Putamen (tissue), 1 donor: ENCODE results near the gene GALR2.

ENCODE experiments used
- DNase-seq: peaks from one replicate; pipeline ENCODE4 v3.0.0-alpha.2; 2016; ENCODE audit warnings: low spot score

The GALR2 gene

DNA sequence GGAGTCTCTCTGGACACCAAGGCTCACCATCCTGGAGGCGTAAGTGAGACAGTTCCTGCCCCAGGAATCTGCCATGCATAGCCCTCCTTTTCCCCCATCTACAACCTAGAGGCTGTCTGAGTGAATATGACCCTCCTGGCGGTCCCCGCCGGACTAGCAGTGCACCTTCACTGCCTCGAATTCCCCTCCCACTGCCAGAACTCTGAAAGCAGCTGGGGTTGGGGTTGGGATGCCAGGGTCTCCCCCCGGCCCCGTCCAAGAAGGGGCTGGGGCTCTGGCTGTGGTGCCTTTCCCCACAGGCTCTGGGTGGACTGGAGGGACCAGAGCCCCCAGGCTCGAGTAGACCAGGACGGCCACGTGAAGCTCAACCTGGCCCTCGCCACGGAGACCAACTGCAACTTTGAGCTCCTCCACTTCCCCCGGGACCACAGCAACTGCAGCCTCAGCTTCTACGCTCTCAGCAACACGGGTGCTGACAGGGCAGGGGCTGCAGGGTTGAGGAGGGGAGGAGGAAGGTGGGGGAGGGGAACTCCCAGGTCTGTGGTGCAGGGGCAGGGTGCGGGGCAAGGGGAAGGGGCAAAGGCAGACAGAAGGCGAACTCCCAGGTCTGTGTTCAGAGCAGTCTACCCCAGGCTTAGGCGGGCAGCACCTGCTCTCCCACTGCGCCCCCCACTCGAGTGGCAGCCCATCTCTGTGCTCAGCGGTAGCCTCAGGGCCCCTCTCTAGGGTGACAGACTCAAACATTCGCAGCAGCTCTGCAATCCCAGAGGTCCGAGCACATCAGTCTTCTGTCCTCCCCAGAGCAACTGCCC, 5.6 kb downstream of the GALR2 start:
- no peak for DNase-seq

DNA sequence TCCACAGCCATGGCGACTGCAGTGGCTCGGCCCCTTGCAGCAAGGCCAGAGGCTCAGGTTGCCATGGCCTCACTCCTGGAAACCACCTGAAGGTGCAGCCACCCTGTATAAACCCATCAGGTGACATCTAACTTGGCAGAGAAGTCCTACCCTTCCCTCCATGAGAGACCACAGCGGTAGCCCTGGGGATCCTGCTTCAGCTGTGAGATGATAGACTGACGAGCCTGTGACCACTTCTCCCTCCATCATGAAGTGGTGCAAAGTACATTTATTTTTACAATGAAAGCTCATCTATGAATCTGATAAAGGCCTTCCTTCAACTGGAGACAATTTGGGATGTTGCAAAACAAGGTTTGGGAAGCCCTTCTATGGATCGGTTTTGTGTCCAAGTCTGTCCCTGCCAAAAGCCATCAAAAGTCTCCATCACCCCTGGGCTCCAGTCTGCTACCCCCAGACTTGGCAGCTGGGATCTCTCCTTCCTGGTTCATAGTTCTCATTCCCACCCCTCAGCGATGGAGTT, 6.2 kb downstream of the GALR2 start:
- DNase-seq: no peak

DNA sequence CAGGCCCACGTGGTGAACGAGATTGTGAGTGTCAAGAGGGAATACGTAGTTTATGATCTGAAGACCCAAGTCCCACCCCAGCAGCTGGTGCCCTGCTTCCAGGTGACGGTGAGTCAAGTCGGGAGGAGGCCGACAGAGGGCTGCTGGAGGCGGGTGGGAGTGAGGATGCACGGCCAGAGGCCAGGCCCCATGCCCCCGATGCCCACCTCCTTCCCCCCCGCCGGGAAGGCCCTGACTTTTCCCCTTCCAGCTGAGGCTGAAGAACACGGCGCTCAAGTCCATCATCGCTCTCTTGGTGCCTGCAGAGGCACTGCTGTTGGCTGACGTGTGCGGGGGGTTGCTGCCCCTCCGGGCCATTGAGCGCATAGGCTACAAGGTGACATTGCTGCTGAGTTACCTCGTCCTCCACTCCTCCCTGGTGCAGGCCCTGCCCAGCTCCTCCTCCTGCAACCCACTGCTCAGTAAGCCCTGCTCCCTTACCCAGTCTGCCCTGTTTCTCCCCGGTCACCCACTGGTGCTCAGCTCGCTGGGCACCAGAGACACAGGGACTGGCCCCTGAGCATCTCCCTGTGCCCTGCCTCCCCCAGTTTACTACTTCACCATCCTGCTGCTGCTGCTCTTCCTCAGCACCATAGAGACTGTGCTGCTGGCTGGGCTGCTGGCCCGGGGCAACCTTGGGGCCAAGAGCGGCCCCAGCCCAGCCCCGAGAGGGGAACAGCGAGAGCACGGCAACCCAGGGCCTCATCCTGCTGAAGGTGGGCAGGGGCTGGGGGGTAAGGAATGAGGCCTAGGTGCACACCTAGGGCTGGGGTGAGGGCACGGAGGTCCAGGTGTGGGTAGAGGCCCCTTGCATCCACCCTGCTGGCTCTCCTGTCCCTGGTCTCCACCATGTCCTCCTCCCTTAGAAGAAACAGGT, 7.0 kb downstream of the GALR2 start:
- no peak for DNase-seq

DNA sequence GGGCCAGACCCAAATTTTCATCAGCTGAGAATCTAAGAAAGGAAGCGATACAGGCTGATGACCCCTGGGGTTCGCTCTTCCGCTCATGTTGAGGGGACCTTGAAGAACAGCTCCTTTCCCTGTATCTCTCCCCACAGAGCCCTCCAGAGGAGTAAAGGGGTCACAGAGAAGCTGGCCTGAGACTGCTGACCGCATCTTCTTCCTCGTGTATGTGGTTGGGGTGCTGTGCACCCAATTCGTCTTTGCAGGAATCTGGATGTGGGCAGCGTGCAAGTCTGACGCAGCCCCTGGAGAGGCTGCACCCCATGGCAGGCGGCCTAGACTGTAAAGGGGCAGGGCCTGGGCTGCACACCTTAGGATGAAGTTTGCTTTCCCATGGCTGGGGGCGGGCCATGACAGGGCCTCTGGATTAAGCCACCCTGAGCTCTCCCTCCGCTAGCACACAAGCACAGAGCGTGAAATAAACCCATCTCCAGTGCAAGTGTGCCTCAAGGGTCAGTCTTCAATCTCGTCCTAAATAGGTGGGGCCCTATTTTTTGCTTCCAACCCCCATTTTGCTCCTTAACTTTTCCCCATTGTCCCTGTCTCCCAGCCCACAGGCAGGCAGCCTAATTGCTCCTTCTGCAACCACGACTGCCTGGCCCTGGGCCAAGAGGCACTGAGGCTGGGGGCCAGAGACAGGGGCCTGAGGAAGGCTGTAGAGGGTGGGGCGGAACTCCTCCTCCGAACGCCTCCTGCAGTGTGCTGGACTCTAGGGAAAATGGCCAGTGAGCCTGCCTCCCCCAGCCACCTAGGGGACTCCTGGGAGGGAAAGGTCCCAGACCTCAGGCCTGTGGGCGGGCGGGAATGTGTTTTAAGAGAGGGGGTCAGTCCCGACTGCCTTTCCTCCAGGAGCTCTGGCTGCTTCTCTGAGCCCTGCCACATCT, 8.0 kb downstream of the GALR2 start:
- DNase-seq: no peak

DNA sequence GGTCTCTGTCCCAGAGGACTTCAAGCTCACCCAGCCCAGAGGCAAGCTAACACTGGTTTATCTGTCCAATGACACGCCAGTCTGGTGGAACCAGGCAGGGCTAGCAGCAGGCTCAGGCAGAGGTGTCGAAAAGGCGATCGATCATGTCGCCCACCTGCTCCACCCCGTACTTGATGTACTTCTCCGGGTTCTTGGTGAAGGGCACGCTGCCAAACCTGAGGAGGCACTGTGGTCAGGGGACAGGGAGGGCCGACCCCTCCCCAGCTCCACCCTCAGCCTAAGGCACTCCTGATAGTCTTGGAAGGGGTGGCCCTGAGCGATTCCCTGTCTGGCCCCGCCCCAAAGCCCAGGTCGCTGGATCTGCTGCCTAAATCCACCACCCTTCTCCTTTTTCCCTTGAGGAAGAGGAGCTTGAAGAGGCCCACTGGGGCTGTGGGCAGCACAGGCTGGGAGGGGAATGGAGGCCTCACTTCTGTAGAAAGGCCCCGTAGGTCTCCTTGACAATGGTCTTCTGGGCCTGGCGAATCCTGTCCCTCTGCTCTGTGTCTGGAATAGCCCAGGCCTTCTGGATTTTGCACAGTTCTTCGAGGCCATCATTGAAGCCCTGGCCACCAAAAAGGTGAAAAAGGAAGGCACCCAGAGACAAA, 9.1 kb downstream of the GALR2 start:
- DNase-seq: no peak

DNA sequence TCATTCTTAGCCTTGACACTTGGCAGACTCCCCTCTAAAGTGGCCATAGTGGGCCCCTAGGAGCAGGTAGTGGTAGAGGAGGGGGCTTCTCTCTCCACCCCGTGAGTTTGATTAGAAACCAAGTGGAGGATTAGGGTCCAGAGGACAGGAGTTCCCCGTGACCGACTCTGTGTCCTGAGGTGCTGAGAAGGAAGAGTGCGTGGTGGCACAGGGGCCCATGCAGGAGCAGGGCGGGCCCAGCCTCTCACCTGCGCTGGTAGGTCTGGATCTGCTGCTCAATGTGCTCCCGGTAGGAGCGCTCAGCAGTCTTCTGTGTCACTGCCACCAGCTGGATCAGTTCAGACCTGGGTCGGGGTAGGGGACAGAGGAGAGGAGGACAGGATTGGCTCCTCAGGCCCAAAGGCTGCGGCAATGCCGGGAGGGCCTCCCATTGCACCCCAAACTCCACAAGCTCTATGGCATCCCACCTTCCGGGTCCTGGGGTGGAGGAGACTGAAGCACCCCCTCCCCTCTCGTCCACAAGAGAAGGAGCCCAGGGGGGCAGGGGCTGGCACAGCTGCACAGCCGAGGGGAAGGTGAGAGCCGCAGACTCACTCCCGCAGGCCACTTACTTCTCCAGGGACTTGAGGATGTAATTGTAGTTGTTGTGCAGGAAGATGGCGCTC, 10.6 kb downstream of the GALR2 start:
- no peak for DNase-seq

DNA sequence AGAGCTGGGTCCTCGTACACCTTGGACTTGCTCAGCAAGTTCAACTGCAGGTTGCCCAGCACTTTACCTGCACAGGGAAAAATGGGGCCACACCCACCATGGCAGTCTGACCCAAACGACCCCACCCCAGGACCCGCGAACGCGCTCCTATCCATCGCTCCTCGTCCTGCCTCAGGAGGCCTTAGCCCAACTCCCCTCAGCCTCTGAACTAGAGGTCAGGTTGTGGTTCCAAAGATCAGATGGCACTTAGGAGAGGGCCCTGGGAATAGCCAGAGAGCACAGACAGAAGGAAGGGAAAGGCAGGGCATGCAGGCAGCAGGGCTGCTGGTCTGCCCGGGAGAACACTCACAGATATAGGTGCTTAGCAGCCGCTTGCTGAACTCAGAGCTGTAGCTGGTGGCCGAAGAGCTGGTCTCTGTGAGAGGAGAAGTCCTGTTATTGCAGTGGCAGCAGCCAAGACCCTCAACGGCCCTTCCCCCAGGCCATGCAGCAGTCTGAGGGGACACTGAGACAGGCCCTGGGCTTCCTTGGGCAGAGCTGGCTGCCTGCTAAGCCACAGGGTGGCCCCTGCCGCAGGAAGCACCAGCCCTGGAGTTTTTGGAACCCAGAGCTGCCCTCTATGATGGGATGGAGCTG, 11.3 kb downstream of the GALR2 start:
- DNase-seq: no peak

DNA sequence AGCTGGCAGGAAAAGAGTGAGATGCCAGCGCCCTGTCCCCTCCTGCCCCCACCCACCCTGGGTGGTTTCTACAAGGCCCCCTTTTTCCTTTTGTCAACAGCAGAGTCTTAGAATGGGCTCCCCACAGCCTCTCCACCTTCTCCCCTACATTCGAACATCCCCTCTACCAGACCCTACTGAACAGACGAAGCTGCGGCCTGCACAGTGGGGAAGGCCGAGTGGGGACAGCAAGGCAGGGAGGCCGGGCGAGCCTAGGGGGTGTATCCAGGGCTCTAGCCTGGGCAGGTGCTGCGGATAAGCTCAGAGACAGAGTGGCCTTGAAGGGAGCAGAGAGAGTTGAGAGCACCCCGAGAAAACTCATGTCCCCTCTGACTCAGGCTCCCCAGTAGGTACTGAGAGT, 11.8 kb downstream of the GALR2 start:
- DNase-seq: no peak

DNA sequence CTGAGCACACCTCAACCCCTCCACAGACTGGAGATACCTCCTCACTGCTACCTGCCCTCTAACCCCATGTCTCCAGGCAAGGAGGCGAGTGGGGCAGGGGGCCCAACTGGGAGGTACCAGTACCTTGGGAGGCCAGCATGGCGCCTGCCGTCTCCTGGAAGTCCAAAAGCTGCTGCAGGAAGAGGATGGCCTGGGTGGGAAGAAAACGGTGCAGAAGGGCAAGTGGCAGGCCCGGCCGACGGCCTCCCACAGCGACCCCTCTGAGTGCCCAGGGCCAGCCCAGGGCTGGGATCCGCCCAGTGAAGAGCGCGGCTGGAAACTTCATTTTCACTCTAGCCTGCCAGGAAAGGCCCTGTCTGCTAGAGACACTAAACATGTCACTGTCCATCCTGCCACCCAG, 12.9 kb downstream of the GALR2 start:
- DNase-seq: no peak

DNA sequence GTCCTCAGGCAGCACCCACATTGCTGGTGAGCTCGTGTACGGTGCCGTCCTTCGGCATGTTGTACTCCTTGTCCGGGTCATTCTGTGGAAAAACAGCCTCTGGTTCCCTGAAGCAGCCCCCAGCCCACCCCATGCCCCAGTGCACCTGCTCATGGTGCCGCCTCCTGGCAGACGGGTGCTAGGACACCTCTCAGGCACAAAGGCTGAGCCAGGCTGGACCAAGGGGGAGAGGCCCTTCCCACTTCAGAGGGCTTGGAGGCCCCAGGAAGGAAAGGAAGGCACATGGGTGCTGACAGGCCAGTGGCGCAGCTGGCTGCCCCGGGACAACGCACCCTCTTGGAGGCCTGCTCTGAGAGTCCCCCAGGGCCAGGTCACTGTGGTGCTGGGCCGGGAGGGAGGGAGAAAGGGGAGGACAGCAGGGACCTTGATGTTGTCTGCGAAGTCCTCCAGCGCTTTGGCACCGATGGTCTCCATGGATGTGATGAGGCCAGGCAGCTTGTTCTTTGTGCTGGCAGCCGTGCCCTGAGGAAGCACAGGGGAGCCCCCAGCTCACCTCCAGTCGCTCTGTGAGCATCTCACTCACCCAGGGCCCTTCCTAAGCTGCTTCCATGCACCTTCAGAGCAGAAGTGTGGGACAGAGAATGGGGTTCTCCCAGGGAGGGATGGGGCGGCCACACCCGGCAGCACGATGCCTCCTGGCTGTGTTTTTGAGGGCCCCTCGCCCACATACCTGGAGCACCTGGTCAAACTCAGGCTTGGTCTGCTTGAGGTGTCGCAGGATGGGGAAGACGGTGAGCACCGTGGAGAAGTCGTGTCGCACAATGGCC, 13.7 kb downstream of the GALR2 start:
- no peak for DNase-seq

DNA sequence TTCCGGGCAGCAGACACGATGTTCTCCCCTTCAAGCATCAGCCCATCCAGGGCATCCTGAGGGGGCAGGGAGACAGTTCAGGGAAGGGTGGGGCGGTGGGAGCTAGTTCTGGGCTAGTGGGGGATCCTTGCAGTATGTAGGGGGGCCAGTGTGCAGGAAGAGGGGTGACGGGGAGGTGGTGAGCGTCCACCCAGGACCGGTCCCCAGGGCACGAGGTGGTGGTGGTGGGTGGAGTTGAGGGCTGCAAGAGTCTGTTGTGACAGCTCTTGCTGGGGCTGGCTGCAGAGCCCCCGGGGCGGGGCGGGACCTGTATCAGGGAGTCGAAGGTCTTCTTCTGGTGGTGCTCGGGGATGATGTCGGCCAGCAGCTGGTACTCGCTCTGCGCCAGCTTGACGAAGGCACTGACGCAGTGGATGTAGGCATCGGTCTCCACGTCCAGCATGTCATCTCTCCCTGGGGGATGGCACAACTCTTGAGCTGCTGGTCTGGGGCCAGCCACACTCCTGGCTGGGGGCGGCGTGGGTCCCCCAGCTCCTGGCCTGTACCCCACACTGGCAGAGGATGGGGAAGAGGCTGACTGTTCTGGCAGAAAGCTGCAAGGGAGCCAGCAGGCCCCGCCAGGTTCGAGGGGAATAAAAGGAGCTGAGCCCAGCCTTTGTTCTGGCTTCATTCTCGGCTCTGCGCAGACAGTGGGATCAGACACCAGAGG, 14.4 kb downstream of the GALR2 start:
- DNase-seq: no peak

DNA sequence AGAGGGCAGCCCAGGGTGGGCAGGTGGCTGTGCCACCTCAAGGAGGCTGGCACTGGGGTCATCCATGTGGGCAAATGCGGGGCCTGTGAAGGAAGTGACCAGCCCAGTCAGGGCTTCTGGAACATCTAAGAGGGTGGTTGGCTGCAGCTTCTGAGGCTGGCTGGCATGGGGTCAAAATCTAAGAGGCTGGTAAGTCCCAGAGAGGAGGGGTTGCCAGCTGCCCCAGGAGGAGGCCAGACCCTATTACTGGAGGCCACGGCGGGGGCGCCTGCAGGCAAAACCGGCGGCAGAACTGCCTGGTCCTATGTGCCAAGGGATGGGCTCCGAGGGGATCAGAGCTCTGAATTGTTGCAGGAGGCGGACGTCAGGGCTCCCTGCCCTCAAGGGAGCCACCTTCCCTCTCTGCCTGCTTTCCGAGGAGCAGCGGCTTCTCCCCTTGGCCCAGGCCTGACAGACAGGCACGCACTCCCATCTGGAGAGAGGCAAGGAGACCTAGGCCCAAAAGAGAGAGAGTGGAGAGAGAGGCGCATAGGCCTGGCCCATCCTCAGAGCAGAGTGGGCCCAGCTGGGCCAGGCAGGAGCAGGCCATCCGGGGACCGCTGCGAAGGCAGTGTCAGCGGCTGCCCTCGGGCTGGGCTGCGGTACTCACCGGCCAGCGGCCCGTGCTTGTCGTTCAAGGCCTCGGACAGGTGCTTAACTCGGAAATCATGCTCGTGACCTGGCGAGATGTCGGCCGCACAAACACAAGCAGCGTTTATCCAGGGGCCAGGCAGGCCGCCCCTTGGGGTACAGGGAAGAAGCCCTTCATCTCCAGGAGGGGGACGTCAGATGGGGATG, 15.3 kb downstream of the GALR2 start:
- no peak for DNase-seq

DNA sequence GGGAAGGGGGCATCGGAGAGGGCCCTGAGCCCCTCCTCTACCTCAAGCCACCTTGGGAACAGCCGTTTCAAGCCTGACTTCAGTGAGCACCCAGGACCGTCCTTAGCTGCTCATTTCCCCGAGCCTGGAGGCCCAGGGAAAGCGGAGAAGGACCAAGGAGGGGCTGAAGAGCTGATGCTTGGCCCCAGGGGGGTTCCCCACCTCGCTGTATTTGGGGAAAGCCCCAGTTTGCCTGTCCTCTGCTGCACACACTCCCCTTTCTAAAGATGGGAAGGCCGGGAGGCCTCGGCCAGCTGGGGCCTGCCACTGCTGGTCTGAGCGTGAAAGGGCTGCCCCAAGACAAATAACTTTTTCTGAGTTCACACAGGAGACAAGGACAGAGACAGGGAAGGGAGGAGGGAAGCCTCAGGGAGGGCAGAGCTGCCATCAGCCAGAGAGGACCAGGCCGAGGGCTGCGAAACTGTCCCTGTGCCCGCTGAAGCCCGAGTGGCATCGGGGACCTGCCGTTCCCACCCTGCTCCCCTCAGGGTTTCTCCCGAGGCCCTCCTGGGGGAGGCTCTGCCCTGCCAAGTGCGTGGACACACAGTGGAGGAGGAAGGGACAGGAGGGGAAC, 16.0 kb downstream of the GALR2 start:
- no peak for DNase-seq

DNA sequence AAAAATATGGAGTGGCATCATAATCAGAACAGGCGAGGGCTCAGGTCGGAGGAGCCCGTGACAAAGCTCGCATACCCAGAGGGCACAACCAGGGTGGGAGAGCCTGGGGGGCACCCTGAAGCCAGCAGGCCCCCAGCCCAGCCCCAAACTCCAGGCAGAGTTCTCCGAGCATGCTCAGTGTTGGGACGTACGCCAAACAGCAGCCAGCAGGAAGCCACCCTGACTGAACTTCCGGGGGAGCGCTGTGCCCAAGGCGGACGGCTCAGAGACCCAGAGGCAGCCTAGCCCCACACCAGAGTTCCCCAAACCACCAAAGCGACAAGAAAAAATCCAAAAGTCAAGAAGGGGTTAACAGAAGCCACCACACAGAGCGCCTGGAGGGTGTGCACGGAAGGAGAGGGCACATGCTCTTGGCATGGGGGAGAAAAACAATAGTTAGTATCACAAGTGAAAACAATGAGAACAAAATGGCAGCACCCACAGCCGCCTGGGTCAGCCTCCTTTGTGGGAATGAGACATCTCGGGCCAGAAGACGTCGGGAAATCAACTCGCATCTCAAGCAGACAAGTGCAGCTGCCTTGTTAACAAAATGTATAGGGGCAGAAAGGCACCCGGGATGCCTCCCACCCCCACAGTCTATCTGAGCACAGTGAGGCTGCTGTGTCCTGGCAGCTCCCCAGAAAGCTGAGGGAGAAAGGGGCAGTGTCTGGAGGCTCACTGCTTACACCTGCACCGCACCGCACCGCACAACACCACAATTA, 17.1 kb downstream of the GALR2 start:
- DNase-seq: no peak

DNA sequence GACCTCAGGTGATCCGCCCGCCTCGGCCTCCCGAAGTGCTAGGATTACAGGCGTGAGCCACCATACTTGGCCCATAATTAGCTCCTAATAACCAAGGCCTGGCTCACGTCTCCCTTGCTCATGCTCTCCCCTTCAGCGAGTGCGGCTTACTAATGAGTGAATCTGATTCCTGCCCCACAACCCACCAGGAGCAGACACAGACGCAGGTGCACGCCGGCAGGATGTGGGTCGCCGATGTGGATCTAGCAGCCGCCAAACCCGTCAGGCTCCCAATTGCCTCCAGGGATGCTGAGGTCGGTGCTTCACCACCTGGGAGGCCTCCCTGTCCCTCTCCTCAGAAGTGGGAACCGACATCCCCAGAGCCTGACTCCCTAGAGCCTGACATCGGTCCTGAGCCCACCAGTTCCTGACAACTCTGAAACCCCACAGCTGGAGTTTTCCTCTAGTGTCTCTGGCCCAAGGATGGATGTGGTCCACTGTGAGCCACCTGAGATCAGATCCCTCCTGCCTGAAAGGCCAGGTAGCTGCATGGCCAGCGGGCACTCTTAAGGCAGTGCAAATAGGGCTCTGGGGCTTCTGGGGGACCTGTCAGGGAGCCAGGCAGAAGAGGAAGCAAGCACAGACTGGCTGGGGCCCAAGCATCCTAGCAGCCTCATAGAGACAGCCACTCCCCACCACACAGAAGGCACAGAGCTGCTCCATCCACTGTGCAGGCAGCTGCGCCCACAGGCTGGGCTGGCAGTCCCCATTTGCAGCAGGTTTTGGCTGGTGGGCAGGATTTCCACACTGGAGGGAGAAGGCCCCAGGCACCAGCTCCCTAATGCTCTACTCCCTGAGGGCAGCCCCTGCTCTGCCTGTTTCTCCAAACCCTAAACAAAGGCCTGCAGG, 18.2 kb downstream of the GALR2 start:
- no peak for DNase-seq

DNA sequence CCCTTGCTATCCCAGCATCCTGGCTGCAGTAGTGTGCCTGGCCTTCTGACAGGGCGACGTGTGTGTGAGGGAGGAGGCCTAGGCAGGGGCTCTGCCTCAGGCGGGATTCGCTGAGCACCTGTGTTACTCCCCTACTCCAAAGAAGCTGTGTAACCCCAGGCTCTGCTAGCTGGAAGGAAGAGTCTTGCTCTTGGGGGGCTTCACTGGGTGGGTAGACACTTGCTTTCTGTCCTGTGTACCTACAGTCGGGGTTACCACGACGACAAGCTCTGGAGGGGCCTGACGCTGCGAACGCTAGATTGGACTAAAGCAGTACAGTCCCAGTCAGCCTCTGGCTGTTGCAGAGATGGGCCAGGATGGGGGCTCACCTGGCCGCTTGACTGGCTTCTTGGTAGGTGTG, 19.5 kb downstream of the GALR2 start:
- DNase-seq: no peak
